Caco-2 (cell line): ENCODE data around the gene SLC38A6. TPM values are rescaled to one million over a fixed set of nuclear protein-coding genes. Genes with fewer than 3 reads are reported as not detected.

Source experiments
- BruUV-seq: library from RNA; stranded (reverse); fragments of 400-500 nt; replicated peaks from 2 replicates; lab custom pipeline; 2021; lab: Mats Ljungman, UMichigan
- CTCF ChIA-PET: fragments of 300-600 bp; sonication (Branson Sonifier 250); formaldehyde crosslinking; loops from one replicate; lab custom pipeline; 2022; ENCODE audit warnings: antibody characterized with exemption; lab: Charles Lee
- POLR2A ChIA-PET: fragments of 300-600 bp; sonication (Branson Sonifier 250); formaldehyde crosslinking; loops from one replicate; lab custom pipeline; 2022; ENCODE audit warnings: antibody characterized with exemption; lab: Charles Lee
- DNase-seq, 2 experiments: peaks; one replicate each; pipeline versions ENCODE4 v3.0.0 to v3.0.0-alpha.2; 2020 to 2022
- H3K27me3 ChIP-seq: replicated peaks from 2 replicates; pipeline ENCODE4 v1.6.0; 2011; ENCODE audit warnings: low read length; ENCODE audit not compliant: control insufficient read depth, insufficient read depth
- H3K36me3 ChIP-seq: 2 replicates; pipeline ENCODE4 v1.5.1; 2011; ENCODE audit warnings: low read length; ENCODE audit not compliant: control insufficient read depth, insufficient read depth
- H3K4me1 ChIP-seq: fragments of 250-450 bp; sonication (Bioruptor Pico); 2 replicates; pipeline ENCODE4 v1.5.1; 2020; ENCODE audit warnings: mild to moderate bottlenecking
- H3K4me3 ChIP-seq: 2 replicates; pipeline ENCODE4 v1.5.1; 2011; ENCODE audit warnings: low read depth, mild to moderate bottlenecking, control low read depth, low read length
- H3K9me3 ChIP-seq: fragments of 250-450 bp; sonication (Bioruptor Pico); 2 replicates; pipeline ENCODE4 v1.5.1; 2020; ENCODE audit warnings: mild to moderate bottlenecking, moderate library complexity
- H3K27ac Mint-ChIP-seq: one replicate; pipeline ENCODE4 v1.8.0; 2022; ENCODE audit warnings: mixed read lengths; ENCODE audit not compliant: unreplicated experiment
- H3K27me3 Mint-ChIP-seq: one replicate; pipeline ENCODE4 v1.8.0; 2022; ENCODE audit warnings: mixed read lengths; ENCODE audit not compliant: insufficient read depth, unreplicated experiment
- H3K36me3 Mint-ChIP-seq: one replicate; pipeline ENCODE4 v1.8.0; 2022; ENCODE audit warnings: mild to moderate bottlenecking, mixed read lengths; ENCODE audit not compliant: insufficient read depth, unreplicated experiment
- H3K4me1 Mint-ChIP-seq: one replicate; pipeline ENCODE4 v1.8.0; 2022; ENCODE audit warnings: low read depth, mixed read lengths; ENCODE audit not compliant: unreplicated experiment
- H3K4me3 Mint-ChIP-seq: one replicate; pipeline ENCODE4 v1.8.0; 2022; ENCODE audit warnings: mild to moderate bottlenecking, moderate library complexity, mixed read lengths; ENCODE audit not compliant: unreplicated experiment
- H3K9me3 Mint-ChIP-seq: one replicate; pipeline ENCODE4 v1.8.0; 2022; ENCODE audit warnings: mixed read lengths; ENCODE audit not compliant: unreplicated experiment
- intact Hi-C: fragments of 100-400 bp; cut with micrococcal nuclease; formaldehyde crosslinking; loops from one replicate; pipeline ENCODE4 v1.10.0; 2022; ENCODE audit not compliant: unreplicated experiment
- total RNA-seq: library from RNA; stranded (reverse); gene quantifications from 2 replicates; pipeline ENCODE4 v1.2.3, GENCODE V29; 2022
- TF ChIP-seq, protein P1 (sequence below), 2 experiments: fragments of 200-600 bp in 1 of 2; IDR thresholded peaks; 1 replicate in 1 of 2; 2 replicates in 1 of 2; pipeline versions ENCODE4 v1.5.1 to v1.8.0; 2011 to 2022; ENCODE audit warnings: antibody characterized with exemption in 1 of 2, control low read depth in 1 of 2, inconsistent platforms in 1 of 2, low read depth in 1 of 2, low read length in 1 of 2, mild to moderate bottlenecking in 1 of 2, moderate library complexity in 1 of 2; ENCODE audit not compliant: insufficient read depth in 1 of 2, severe bottlenecking in 1 of 2, unreplicated experiment in 1 of 2

SLC38A6 gene
- total RNA-seq, 1 experiment from 2014 or later, result 11.5 TPM

DNA sequence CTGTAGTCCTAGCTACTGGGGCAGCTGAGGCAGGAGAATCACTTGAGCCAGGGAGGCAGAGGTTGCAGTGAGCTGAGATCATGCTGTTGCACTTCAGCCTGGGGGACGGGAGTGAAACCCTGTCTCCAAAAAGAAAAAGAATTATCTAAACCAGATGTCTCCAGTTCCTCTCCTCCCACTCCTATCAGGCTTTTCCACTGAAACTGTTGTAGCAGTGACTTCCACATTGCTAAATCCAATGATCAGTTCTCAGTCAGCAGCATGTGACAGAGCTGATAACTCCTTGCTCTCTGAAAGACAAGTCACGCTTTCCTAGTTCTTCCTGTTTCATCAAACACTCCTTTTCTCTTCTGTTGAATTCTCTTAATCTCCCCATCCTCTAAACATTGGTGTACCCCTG is 8.6 kb downstream of the SLC38A6 start:
- no peak overlapping the region for H3K27ac Mint-ChIP-seq
- BruUV-seq, result no TSS peak
- intact Hi-C loops, result no loop called here
- no peaks in the 10 kb centered on the region for H3K27me3 Mint-ChIP-seq
- no peak for DNase-seq
- ChIA-PET POLR2A (interaction anchor here (0.7 kb wide), 1 partner anchor 608 kb away, joined by 3 read pairs; no protein-coding TSS in a partner anchor), CTCF (no interaction called here)
- Histone ChIP-seq H3K4me3 (no peak overlapping the region), H3K4me1 (no peaks in the 10 kb centered on the region), H3K9me3 (no peaks in the 10 kb centered on the region), H3K27me3 (no peaks in the 10 kb centered on the region), H3K36me3 (peaks cover 1% of the 10 kb centered on the region; the same call in 1 of the 2 replicates)
- no peak overlapping the region for H3K4me3 Mint-ChIP-seq
- no peaks in the 10 kb centered on the region for H3K36me3 Mint-ChIP-seq
- TF ChIP-seq, protein P1, sequence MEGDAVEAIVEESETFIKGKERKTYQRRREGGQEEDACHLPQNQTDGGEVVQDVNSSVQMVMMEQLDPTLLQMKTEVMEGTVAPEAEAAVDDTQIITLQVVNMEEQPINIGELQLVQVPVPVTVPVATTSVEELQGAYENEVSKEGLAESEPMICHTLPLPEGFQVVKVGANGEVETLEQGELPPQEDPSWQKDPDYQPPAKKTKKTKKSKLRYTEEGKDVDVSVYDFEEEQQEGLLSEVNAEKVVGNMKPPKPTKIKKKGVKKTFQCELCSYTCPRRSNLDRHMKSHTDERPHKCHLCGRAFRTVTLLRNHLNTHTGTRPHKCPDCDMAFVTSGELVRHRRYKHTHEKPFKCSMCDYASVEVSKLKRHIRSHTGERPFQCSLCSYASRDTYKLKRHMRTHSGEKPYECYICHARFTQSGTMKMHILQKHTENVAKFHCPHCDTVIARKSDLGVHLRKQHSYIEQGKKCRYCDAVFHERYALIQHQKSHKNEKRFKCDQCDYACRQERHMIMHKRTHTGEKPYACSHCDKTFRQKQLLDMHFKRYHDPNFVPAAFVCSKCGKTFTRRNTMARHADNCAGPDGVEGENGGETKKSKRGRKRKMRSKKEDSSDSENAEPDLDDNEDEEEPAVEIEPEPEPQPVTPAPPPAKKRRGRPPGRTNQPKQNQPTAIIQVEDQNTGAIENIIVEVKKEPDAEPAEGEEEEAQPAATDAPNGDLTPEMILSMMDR (IDR thresholded peaks at IDR 0.05; ENCODE audit: insufficient read depth in 1 of 2, low read depth in 1 of 2, low read length in 1 of 2, severe bottlenecking in 1 of 2, unreplicated experiment in 1 of 2), result no peak
- no peaks in the 10 kb centered on the region for H3K4me1 Mint-ChIP-seq
- no peaks in the 10 kb centered on the region for H3K9me3 Mint-ChIP-seq

GRCh38 chr14:60998617-60999016 is 17.6 kb downstream of the SLC38A6 start:
- no peak for DNase-seq
- Mint-ChIP-seq H3K4me1 (no peaks in the 10 kb centered on the region), H3K4me3 (no peak overlapping the region), H3K9me3 (no peaks in the 10 kb centered on the region), H3K36me3 (no peaks in the 10 kb centered on the region), H3K27me3 (no peaks in the 10 kb centered on the region), H3K27ac (no peak overlapping the region)
- intact Hi-C loops, result no loop called here
- Histone ChIP-seq H3K27me3 (no peaks in the 10 kb centered on the region), H3K4me3 (no peak overlapping the region), H3K36me3 (no peaks in the 10 kb centered on the region), H3K4me1 (no peaks in the 10 kb centered on the region), H3K9me3 (no peaks in the 10 kb centered on the region)
- BruUV-seq, result no TSS peak
- CTCF ChIA-PET, result no interaction called here
- TF ChIP-seq, protein P1 (IDR thresholded peaks at IDR 0.05; ENCODE audit: insufficient read depth in 1 of 2, low read depth in 1 of 2, low read length in 1 of 2, severe bottlenecking in 1 of 2, unreplicated experiment in 1 of 2), result no peak
- POLR2A ChIA-PET, result no interaction called here

DNA sequence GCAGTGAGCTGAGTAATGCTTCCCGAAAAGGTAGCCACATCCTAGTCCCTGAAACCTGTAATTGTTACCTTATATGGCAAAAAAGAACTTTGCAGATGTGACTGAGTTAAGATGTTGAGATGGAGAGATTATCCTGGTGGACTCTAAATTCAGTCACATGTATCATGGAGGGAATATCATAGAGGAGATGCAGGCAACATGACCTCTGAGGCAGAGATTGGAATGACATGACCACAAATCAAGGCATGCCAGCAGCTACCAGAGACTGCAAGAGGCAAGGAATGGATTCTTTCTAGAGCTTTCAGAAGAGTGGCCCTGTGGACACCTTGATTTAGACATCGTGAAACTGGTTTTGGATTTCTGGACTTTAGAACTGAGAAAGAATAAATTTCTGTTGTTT is 18.5 kb downstream of the SLC38A6 start:
- DNase-seq, result no peak
- no peaks in the 10 kb centered on the region for H3K9me3 ChIP-seq
- H3K4me1 Mint-ChIP-seq, result no peaks in the 10 kb centered on the region
- H3K27me3 Mint-ChIP-seq, result no peaks in the 10 kb centered on the region
- H3K4me3 ChIP-seq, result no peak overlapping the region
- CTCF ChIA-PET, result no interaction called here
- POLR2A ChIA-PET, result no interaction called here
- H3K36me3 Mint-ChIP-seq, result no peaks in the 10 kb centered on the region
- no peaks in the 10 kb centered on the region for H3K36me3 ChIP-seq
- no peak overlapping the region for H3K4me3 Mint-ChIP-seq
- no peaks in the 10 kb centered on the region for H3K27me3 ChIP-seq
- H3K4me1 ChIP-seq, result no peaks in the 10 kb centered on the region
- no peak overlapping the region for H3K27ac Mint-ChIP-seq
- no peaks in the 10 kb centered on the region for H3K9me3 Mint-ChIP-seq
- intact Hi-C loops, result no loop called here
- TF ChIP-seq, protein P1 (IDR thresholded peaks at IDR 0.05; ENCODE audit: insufficient read depth in 1 of 2, low read depth in 1 of 2, low read length in 1 of 2, severe bottlenecking in 1 of 2, unreplicated experiment in 1 of 2), result no peak
- no TSS peak for BruUV-seq
